Measurements from ENCODE around the gene HPDL. TPM values are rescaled to one million over a fixed set of nuclear protein-coding genes. Genes with fewer than 3 reads are reported as not detected.
A peak's percentile ranks its signal among the peaks of the same experiment; 100 is the strongest.

HPDL gene
- total and polyA plus RNA-seq, 2 of the 8 experiments (the other 6 are each of a cell fraction or from before 2014, with no cell fraction given): 58.5 to 62.7 TPM

GRCh38 chr1:45339789-45340558, 13.3 kb downstream of the HPDL start, which contains the start of the genes MUTYH and TOE1 (continued):
- TF ChIP-seq HDAC2 (IDR thresholded peaks at IDR 0.05; ENCODE audit: borderline replicate concordance in 1 of 2, low read depth in 2 of 2, low read length in 2 of 2): peak in 1 of 2 experiments; percentile 7; a peak in 1 of 4 replicates
- no peak for TF ChIP-seq BCL11A (IDR thresholded peaks at IDR 0.05; ENCODE audit: low read depth in 2 of 2, low read length in 2 of 2)
- no peak for TF ChIP-seq RNF2 (IDR thresholded peaks at IDR 0.05; ENCODE audit: borderline replicate concordance, low read depth, low read length, missing control alignments, poor library complexity, severe bottlenecking)
- no peak for TF ChIP-seq EP300 (IDR thresholded peaks at IDR 0.05; ENCODE audit: borderline replicate concordance in 1 of 2, low read depth in 2 of 2, low read length in 2 of 2)
- 0 out of 2 replicates have a peak, but pooled peaks have one; percentile 61 for TF ChIP-seq GABPA (IDR thresholded peaks at IDR 0.05; ENCODE audit: borderline replicate concordance, insufficient read depth, low read length)
- no peak for TF ChIP-seq CTBP2 (IDR thresholded peaks at IDR 0.05; ENCODE audit: borderline replicate concordance, insufficient read depth, insufficient read length, low read length)
- TF ChIP-seq GTF2F1 (IDR thresholded peaks at IDR 0.05; ENCODE audit: borderline replicate concordance, low read depth, low read length): peak; percentile 74; the same call in 1 of the 2 replicates
- TF ChIP-seq CREB1 (IDR thresholded peaks at IDR 0.05): peak; percentile 74
- TF ChIP-seq POLR2AphosphoS5 (IDR thresholded peaks at IDR 0.05; ENCODE audit: low read depth, low read length): peak; percentile 99
- TF ChIP-seq RBBP5 (IDR thresholded peaks at IDR 0.05; ENCODE audit: borderline replicate concordance, low read depth, low read length): no peak
- TF ChIP-seq MAX (IDR thresholded peaks at IDR 0.05): peak; percentile 88
- TF ChIP-seq MAFK (IDR thresholded peaks at IDR 0.05; ENCODE audit: low read depth, low read length): no peak
- TF ChIP-seq KDM5A (IDR thresholded peaks at IDR 0.05; ENCODE audit: low read length): no peak
- TF ChIP-seq CBX5 (IDR thresholded peaks at IDR 0.05; ENCODE audit: low read depth, low read length): no peak
- TF ChIP-seq SP4 (IDR thresholded peaks at IDR 0.05; ENCODE audit: low read length): peak; percentile 89; the same call in 1 of the 2 replicates
- no peak for TF ChIP-seq RAD21 (IDR thresholded peaks at IDR 0.05 in 1 of 2, conservative IDR thresholded peaks at IDR 0.05 in 1 of 2; ENCODE audit: low read depth in 2 of 2, low read length in 2 of 2)
- no peak for TF ChIP-seq USF2 (IDR thresholded peaks at IDR 0.05; ENCODE audit: low read length)

All from H1 (cell line).